NCI-H460 (cell line): ENCODE results near the gene SIGLEC15. TPM values are rescaled to one million over a fixed set of nuclear protein-coding genes. Genes with fewer than 3 reads are reported as not detected.

Experiments
- DNase-seq: peaks from one replicate; pipeline ENCODE4 v3.0.0-alpha.2; 2016; ENCODE audit warnings: low read depth; ENCODE audit errors: extremely low read depth
- small RNA-seq, 2 experiments: library from RNA; depleted of rRNA; stranded (forward); fragments of <200 nt; gene quantifications; one replicate each; pipeline ENCODE3, GENCODE V24; 2014
- total RNA-seq: library from RNA; depleted of rRNA; stranded (reverse); fragments of >200 nt; shearing (Covaris generic); gene quantifications from 2 replicates; pipeline ENCODE4 v1.2.3, GENCODE V29; 2014; rRNA removed

The SIGLEC15 gene
- total RNA-seq, 1 experiment from 2014 or later, result not detected

DNA sequence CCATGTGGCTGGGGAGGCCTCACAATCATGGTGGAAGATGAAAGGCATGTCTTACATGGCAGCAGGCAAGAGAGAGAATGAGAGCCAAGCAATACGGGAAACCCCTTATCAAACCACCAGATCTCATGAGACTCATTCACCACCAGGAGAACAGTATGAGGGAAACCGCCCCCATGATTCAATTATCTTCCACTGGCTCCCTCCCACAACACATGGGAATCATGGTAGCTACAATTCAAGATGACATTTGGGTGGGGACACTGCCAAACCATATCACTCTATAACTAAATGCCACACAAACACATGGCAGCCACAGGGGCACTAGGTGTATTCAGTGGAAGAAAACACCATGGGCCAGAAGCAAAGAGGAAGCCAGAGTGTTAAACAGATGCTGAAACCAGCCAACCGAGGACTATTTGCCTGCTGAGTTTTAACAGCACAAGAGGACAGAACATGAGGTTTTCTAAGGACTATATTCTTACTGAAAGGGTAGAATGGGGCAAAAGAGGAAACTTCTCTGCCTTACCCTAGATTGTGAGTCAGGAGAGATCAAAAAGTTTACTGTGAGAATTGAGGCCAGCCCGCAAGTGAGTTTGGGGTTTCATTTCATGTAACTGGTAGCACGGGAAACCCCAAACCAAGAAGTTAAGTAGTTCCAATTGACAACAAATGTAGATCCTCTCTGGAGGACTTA, 49.2 kb downstream of the SIGLEC15 start:
- no peak for DNase-seq

DNA sequence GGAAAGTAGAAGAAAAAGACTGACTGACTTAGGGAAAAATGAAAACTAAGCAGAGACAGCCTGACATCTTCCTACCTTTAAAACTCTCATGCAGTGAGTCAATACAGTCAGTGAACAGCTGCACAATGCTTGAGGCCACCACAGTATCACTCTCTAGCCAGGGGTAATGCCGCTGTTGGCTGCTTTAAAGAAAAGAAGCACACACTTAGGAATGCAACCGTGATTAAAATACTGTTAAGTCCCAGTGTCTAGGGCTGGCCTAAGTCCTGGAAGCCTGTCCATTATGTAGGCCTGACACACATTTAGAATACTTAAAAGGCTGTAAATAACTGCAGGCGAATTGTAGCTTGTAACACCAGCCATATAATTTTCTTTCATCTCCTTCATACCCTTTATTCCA, 50.7 kb downstream of the SIGLEC15 start:
- no peak for DNase-seq

DNA sequence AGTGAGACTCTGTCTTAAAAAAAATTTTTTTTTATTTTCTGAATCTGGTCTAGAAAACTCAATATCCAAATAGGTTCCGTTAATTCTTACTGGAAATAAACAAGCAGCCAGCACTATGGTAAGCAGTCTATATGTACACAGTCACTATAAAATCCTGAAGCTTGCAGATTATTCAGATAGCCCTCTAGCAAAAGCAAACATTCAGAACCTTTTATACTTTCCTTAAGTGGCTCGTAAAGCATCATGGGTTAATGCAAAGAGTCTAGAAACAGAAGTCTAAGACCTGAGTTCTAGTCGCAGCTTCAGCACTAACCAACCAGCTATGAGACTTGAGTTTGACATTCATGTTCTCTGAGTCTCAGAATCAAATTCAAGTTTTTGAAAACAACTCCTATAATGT, 51.9 kb downstream of the SIGLEC15 start:
- DNase-seq, result no peak

DNA sequence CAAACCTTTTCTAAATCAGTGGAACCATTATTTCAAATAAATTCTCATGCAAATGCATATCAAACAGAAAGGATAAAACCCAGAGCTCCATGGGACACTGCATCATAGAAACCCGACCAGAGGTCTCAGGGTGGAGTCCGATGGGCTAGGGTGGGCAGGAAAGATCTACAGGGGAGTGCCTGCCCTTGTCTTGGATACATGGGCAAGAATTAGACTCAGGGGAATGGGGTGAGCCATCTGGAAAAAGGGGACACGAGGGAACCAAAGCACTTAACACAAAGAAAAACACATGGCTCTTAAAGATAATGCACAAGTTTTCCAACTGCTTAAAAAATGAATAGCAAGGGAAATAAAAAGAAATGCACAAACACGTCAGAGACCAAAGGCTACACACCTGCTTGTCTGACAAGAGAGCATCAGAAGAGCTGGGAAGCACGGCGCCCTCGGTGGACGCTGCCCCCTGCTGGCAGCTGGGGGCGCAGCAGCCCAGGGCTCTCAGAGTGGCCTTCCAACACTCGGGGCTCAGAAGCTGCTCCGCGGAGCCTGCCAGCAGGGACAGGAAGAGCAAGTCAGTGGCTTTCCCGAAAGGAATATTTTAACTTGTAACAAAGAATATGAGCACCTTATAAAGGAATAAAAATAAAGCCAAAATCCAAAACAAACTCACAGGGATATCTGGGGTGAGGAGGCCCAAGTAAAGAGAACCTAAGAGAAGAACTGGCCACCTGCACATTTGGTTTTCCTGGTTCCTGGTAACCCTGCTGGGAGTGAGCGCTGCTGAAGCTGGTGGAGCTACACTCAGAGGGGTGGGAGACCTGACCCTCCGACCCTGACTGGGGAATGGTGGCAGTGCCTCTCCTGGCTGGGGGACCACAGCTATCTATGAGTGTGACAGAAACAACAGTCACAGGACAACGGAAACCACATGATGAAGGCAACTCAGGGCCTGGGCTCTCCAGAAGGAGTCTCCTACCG, 54.5 kb downstream of the SIGLEC15 start:
- peak; percentile 38 for DNase-seq

DNA sequence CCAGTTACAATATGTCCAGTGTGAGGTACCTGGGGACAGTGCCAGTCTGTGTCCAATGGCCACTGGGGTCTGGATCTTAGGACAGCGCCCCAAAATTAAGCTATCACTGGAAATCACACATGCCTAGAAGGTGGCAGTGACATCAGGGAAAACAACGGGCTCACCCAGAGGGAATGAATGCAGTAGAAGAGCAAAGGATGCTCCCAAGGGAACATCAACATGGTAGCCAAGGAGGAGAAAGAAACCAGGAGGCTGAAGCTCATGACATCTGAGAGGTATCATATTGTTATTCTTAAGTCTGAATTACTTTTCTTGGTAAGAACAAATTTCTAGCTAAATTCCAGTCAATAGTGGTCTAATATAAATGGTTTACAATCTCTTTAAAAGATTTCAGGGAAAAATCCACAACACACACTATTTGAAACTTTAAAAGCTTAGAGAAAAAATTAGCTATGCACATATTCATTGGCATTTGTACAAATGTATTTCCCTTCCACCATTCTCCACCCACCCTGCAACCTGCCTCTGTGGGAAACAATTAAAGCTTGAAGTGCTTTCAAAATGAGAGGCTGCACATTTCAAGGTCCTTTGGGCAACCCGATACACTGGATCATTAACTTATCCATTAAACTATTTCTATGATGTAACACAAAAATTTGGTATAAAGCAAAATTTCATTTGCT, 55.5 kb downstream of the SIGLEC15 start:
- DNase-seq, result no peak

DNA sequence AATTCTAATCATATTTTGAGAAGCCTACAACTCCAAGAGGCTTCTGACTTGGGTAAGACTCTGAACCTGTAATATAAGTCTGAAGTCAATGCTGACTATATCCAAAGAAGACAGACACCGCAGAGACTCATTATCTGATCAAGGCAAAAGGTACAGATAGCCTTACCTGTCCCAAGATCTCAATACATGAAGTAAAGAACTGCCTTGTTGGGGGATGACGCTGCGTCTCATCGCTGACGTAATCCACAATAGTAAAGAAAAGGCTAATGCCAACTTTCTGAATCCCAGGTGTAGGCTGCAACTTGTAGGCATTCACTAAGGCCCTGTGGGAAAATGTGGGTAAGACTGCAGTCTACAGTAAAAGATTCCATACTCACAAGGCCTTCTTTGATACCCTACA, 62.1 kb downstream of the SIGLEC15 start:
- DNase-seq, result no peak

DNA sequence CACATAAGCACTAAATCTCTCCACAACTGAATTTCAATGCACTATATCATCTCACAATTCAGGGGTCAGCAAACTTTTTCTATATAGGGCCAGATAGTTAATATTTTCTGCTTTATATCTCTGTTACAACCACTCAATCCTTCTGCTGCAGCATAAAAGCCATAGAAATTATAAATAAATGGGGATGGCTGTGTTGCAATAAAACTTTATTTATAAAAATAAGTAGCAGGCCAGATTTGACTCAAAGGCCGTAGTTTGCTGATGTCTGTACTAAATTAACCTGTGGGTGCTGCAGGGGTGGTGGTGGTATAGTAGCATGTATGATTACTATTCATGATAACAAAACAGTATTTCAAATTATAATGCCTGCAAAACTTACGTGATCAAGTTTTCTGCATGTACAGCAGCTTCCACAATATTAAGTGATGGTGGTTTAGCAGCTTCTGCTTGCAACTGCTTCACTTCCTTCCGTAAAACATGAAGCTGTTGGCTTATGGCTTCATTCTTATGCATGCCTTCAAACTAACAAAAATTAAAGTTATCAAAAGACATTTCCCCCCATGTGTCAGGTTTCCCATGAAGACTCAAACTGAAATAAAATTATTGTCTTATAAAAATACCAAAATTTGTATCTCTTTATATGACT, 64.1 kb downstream of the SIGLEC15 start:
- no peak for DNase-seq

DNA sequence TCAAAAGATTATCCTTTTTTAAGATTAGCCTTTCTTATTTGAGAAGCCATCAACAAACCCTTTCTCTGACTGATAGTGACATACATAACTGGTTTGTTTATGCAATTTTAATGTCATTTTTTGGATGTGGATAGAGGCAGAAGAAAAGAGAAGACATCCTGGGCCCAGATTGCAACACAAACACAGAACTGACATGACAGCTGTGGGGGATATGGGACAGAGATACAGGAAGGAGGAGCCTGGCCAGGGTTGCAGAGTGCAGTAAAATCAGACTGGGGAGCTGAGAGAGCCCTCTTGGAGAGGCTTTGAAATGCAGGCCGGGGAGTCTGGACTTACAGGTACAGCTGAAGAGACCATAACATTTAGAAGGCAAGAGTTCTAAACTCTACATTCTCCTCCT, 65.1 kb downstream of the SIGLEC15 start:
- DNase-seq, result no peak

DNA sequence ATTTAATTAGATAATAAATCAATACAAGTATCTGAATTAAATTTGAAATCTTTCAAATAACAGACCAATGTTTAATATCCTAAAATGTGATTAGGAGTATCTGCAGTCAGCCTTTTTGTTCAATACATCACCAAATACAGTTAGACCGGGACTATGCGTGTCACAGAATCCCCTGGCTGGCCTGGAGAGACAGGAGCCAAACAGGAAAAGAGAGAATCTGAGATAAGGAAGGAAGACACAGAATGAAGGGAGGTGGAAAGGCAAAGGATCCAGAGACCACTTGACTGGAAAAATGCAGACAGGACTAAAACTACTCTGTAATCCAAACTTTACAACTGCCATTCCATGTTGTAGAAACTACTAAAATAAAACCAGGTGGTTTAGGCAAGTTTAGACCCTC, 66.3 kb downstream of the SIGLEC15 start:
- DNase-seq, result no peak

Small RNA genes lying within 50 kb of the gene (small RNA-seq; reads per million reads assigned to genes)
- 0 reads per million in 2 experiments for gene AC087685.1

Other genes with a start within 250 kb of the SIGLEC15 start
- gene SLC14A2, start 210.2 kb upstream of the SIGLEC15 start, total RNA-seq, result 0.12 TPM in 1 of 2 replicates, not detected in the other
- not detected in 2 replicates for gene SLC14A1, start 101.5 kb upstream of the SIGLEC15 start, total RNA-seq
- 9.0 and 11.0 TPM in 2 replicates for gene EPG5, start 141.7 kb downstream of the SIGLEC15 start, total RNA-seq
- 2.7 and 3.0 TPM in 2 replicates for gene PSTPIP2, start 246.6 kb downstream of the SIGLEC15 start, total RNA-seq